ENCODE results near the gene SGMS1.

The SGMS1 gene

DNA sequence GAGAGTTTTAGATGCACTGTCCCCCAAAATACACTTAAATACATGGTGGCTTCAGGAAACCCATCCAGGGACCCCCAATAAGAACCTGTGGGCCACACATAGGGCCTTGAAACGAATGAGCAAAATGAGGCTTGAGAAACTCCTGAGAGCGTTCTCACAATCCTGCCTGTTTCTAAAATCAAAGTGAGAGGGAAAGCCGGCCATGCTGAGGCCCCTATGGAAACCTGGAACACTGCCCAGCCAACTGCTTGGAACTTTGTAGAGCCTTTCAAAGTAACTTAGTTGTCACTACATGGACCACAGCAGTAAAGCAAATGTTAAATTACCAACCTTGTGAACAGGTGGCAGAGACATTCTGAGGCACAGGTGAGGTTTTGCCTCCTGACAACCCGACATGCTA lies 13.4 kb downstream of the SGMS1 start:
- no peak overlapping the region for H3K27ac ChIP-seq
- TF ChIP-seq, protein P1, sequence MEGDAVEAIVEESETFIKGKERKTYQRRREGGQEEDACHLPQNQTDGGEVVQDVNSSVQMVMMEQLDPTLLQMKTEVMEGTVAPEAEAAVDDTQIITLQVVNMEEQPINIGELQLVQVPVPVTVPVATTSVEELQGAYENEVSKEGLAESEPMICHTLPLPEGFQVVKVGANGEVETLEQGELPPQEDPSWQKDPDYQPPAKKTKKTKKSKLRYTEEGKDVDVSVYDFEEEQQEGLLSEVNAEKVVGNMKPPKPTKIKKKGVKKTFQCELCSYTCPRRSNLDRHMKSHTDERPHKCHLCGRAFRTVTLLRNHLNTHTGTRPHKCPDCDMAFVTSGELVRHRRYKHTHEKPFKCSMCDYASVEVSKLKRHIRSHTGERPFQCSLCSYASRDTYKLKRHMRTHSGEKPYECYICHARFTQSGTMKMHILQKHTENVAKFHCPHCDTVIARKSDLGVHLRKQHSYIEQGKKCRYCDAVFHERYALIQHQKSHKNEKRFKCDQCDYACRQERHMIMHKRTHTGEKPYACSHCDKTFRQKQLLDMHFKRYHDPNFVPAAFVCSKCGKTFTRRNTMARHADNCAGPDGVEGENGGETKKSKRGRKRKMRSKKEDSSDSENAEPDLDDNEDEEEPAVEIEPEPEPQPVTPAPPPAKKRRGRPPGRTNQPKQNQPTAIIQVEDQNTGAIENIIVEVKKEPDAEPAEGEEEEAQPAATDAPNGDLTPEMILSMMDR (conservative IDR thresholded peaks at IDR 0.05) = no peak

DNA sequence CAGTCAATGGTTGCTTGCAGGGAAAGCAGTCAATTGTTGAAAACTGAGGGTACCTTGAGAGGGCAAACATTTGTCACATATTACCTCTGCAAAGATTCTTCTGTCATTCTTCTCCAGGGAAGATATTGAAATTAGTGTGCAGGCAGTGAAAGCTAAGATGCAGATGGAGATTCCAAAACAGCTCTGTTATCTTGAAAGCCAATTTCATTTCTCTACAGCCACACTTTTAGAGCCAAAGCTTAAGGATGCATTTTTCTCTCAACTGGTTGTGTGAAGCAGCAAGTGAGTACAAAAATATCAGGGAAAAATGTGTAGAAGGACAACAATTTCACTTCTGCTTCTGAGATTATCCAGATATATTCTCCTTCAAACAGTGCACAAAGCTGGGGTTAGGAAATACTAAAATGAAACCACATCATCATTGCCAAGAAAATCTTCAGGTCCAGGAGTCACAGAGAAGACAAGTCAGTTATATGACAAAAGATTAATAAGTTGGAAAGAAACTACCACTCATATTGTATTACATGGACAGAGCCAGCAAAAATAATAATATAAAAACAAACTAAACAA lies 16.3 kb downstream of the SGMS1 start:
- TF ChIP-seq, protein P1 (conservative IDR thresholded peaks at IDR 0.05) = no peak
- H3K27ac ChIP-seq = peak overlapping the region; percentile 88

DNA sequence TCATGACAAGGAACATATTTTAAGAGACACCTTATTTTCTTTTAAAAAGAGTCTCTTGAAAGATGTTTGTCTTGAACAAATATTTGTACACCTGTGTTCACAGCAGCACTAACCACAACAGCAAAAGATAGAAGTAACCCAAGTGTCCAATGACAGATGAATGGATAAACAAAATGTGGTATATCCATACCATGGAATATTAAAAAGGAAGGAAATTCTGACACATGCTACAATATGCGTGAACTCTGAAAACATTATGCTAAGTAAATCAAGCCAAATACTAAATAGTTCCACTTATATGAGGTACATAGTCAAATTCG lies 17.8 kb downstream of the SGMS1 start:
- peak overlapping the region; percentile 88 for H3K27ac ChIP-seq
- TF ChIP-seq, protein P1 (conservative IDR thresholded peaks at IDR 0.05) = no peak

DNA sequence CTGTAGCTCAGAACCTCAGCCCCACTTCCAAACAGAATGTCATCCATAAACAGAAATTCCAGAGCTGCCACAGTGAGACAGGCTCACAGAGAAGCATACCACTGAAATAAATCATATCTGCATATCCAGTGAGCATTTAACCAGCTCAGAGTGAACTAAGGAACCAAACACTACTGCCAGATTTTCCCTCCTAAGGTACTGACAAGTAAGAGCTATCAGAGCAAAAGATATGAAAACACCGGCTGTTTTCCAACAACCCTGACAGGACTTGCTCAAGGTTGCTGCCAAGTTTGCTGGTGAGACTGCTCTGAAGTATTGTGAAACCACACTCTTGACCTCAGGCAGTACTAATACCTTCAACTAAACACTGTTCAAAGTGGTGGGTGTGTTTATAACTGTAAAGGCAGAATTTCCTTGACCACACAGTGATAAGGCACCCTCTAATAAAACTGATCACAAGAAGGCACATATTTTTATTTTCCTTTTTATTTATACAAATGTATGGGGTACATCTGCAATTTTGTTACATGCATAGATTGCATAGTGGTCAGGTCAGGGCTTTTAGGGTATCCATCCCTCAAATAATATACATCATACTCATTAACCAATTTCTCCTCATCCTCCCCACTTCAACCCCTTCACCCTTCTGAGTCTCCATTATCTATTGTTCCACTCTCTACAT lies 18.3 kb downstream of the SGMS1 start:
- TF ChIP-seq, protein P1 (conservative IDR thresholded peaks at IDR 0.05) = no peak
- H3K27ac ChIP-seq = peak overlapping the region; percentile 88

DNA sequence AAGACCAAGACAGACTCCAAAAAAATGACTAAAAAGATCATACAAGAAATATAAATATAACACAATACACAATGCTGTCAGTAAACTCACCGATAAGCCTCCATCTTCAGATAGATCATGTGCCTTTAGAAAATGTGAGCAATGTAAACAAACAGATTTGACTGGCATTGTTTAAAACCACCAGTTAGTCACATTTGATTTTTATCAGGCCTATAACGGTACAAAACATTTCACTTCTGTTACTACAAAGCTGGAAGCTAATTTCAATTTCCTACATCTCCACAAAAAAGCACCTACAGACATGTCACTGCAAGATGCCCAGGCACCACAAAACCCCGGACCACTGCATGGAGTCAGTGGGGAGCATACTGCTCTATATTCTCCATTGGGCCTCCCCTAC lies 18.9 kb downstream of the SGMS1 start:
- TF ChIP-seq, protein P1 (conservative IDR thresholded peaks at IDR 0.05) = no peak
- H3K27ac ChIP-seq = peak overlapping the region; percentile 88

DNA sequence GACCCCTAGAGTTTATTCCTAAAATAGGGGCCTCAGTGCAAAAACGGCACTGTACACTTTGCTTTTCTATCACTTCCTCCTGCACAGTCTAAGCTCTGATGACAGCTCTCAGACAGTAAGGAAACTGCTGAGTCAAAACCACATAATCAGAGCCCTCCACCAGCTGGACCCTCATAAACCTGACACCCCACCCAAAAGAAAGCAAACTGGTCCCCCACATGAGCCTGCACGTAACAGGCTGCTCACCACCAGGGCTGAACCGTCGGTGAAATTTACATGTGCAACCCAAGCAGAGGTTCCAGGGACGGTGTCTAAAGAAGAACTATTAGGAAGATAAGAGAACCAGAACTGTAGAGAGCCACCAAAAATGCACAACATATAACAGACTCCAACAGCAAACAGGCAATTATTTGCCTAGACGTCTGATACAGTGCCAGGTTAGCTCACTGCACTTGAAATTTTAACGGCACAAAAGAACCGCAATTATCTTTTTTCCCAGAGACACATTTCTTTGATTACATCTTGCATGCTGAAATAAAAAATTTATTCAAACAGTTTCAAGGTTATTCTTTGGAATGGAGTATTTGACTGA lies 19.6 kb downstream of the SGMS1 start:
- TF ChIP-seq, protein P1 (conservative IDR thresholded peaks at IDR 0.05) = no peak
- H3K27ac ChIP-seq = peak overlapping the region; percentile 88

DNA sequence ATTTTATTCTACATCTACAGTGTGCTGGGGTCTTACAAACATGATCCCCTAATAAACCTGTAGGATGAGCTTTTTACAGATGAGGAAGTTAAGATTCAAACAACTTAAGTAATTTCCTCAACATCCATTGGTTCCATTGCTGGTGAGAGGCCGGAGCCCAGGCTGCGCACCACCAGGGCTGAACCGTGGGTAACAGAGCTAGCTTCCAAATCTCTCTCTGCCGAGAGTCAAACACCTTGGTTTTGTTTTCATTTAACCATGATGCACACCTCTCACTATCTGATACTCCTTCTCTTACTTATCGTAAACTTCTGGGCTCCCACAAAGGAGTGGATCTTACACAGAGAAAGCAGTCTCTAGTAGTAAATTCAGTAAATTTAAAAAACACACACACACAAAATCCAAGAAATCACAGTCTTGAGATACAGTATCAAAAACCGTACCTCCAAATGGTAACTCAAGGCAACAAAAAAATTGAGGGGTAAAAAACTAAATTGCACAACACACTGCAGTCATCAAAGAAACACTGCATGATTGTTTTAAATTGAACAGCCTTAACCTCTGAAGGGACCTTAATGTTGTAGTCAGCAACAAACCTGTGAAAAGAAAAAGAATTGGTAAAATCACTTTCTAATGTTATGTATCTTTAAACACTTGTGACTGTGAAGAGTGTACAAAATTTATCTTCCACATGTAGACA lies 20.5 kb downstream of the SGMS1 start:
- peak overlapping the region; percentile 88 for H3K27ac ChIP-seq
- TF ChIP-seq, protein P1 (conservative IDR thresholded peaks at IDR 0.05) = no peak
